Adrenal gland (tissue), 5 donors: Measurements from ENCODE around the gene CACHD1.

Source experiments
- CTCF ChIP-seq, 6 experiments: fragments of 450-650 bp in 4 of 6; fragments of 200-600 bp in 2 of 6; sonication (generic) in 1 of 6; IDR thresholded peaks; 1 replicate in 5 of 6; 2 replicates in 1 of 6; pipeline versions ENCODE4 v1.5.1 to v1.8.0; 2016 to 2021; ENCODE audit warnings: antibody characterized with exemption in 6 of 6, mild to moderate bottlenecking in 2 of 6, moderate library complexity in 1 of 6
- POLR2A ChIP-seq, 2 donors: fragments of 450-650 bp; IDR thresholded peaks; one replicate each; pipeline ENCODE4 v1.6.1; 2017; ENCODE audit warnings: antibody characterized with exemption in 2 of 2, mild to moderate bottlenecking in 2 of 2, moderate library complexity in 1 of 2
- donor health status: DM: no; HTN: no; CAD: no.

GRCh38 chr1:64696879-64697278 is 226.9 kb downstream of the CACHD1 start:
- TF ChIP-seq CTCF (IDR thresholded peaks at IDR 0.05): no peak
- TF ChIP-seq POLR2A (IDR thresholded peaks at IDR 0.05): no peak
